ENCODE measurements around the gene RAB36.

- TF ChIP-seq POLR2AphosphoS5 (IDR thresholded peaks at IDR 0.05; ENCODE audit: insufficient read depth in 1 of 2, low read depth in 1 of 2) (no peak), CTCF (IDR thresholded peaks at IDR 0.05) (no peak), POLR2A (IDR thresholded peaks at IDR 0.05) (no peak)
Measured at GRCh38 chr22:23113067-23113846, 32.0 kb upstream of the RAB36 start.
